PFSK-1 (cell line): Measurements from ENCODE around the gene B3GALT4.

Source experiments
- FOXP2 ChIP-seq: optimal IDR thresholded peaks from 2 replicates; pipeline ENCODE3; 2011; ENCODE audit warnings: borderline replicate concordance, control low read depth, inconsistent platforms; ENCODE audit not compliant: insufficient read depth; ENCODE audit errors: extremely low read length, extremely low read depth
- POLR2AphosphoS5 ChIP-seq: IDR thresholded peaks from 2 replicates; pipeline ENCODE4 v1.6.1; 2012; ENCODE audit warnings: low read depth, mild to moderate bottlenecking, control low read depth, low read length, moderate library complexity
- REST ChIP-seq, 2 experiments: IDR thresholded peaks; 2 replicates each; pipeline versions ENCODE4 v1.6.1 to v1.8.0; 2011 to 2012; ENCODE audit warnings: low read depth in 2 of 2, low read length in 2 of 2, control low read depth in 1 of 2, inconsistent platforms in 1 of 2, mild to moderate bottlenecking in 1 of 2, moderate library complexity in 1 of 2; ENCODE audit not compliant: insufficient read depth in 1 of 2
- SIN3A ChIP-seq: IDR thresholded peaks from 2 replicates; pipeline ENCODE4 v1.6.1; 2012; ENCODE audit warnings: mild to moderate bottlenecking, low read length, moderate library complexity, borderline replicate concordance; ENCODE audit not compliant: insufficient read depth
- TAF1 ChIP-seq: IDR thresholded peaks from 2 replicates; pipeline ENCODE4 v1.6.1; 2012; ENCODE audit warnings: low read length, control low read depth, borderline replicate concordance; ENCODE audit not compliant: insufficient read depth

The B3GALT4 gene

GRCh38 chr6:33296797-33297405, 20.0 kb downstream of the B3GALT4 start:
- TF ChIP-seq TAF1 (no peak), SIN3A (no peak), REST (IDR thresholded peaks at IDR 0.05; ENCODE audit: insufficient read depth in 1 of 2, low read depth in 2 of 2, low read length in 2 of 2) (no peak), POLR2AphosphoS5 (no peak), FOXP2 (no peak)

GRCh38 chr6:33297406-33297955, 20.6 kb downstream of the B3GALT4 start:
- no peak for TF ChIP-seq TAF1
- no peak for TF ChIP-seq POLR2AphosphoS5
- no peak for TF ChIP-seq REST (IDR thresholded peaks at IDR 0.05; ENCODE audit: insufficient read depth in 1 of 2, low read depth in 2 of 2, low read length in 2 of 2)
- TF ChIP-seq FOXP2 = no peak
- TF ChIP-seq SIN3A = no peak

DNA sequence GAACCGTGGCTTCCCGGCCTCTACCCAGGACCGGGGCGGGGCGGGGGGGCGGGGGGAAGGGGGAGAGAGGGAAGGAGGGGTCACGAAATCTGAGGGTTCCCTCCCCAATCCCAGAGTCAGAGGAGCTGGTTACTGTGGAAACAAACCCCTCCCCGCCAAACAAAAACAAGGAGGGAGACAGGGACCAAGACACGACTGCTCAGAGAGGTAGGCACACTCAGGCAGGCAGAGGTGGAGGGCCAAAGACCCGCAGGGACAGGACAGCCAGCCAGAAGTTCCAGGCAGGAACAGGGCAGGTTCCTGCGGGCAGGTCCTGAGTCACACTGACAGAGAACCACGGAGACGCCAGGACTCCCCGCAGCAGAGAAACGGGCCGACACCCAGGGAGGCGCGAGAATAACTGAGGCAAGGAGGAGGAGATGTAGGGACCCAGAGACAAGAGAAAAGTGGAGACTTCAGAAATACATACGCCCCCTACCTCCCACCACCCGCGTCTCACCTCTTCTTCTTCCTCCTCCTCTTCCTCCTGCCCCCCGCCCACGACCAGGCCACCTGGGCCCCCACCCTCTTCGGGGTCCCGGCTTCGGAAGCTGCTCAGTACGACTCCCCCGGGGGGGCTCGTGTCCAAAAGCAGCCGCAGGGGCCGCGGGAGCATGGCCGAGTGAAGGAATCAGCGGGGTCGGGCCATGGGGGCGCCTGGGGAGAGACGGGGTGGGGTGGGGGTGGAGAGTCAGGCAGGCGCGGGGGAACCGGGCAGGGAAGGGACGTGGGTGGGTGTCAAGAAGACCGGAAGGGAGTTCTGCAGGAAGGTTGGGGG, 21.2 kb downstream of the B3GALT4 start:
- TF ChIP-seq SIN3A (peak; percentile 95), FOXP2 (no peak), TAF1 (no peak), REST (IDR thresholded peaks at IDR 0.05; ENCODE audit: insufficient read depth in 1 of 2, low read depth in 2 of 2, low read length in 2 of 2) (no peak), POLR2AphosphoS5 (no peak)

DNA sequence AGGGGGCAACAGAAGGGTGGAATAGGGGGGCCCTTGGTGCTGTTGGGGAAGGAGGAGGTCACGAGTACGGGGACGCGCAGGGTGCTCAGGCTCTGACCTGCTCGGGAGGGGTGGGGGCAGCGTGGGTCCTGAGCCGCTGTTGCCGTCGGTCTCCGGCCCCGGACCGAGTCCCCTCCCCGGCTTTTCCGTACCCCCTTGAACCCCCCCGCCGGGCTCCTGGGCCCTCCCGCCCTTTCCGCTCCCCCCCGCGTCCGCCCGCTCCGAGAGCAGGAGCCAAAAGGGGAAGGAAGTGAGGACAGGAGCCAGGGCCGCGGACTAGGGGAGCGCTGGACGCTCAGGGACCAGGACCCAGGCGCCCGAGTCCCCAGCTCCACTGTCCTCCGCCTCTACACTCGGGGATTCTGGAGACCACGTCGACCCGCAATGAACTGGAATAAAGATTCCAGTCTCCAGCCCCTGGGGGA, 21.9 kb downstream of the B3GALT4 start, which contains the start of gene RGL2:
Gene RGL2, minus strand, starts transcription at position 170 of the 464 bp plus-strand sequence. CDS start 332 bp downstream, outside the sequence.
- TF ChIP-seq FOXP2 (no peak), REST (IDR thresholded peaks at IDR 0.05; ENCODE audit: insufficient read depth in 1 of 2, low read depth in 2 of 2, low read length in 2 of 2) (no peak), TAF1 (no peak), POLR2AphosphoS5 (no peak), SIN3A (no peak)
